HCT116 (cell line): Measurements from ENCODE around the gene NXPE4. TPM values are rescaled to one million over a fixed set of nuclear protein-coding genes. Genes with fewer than 3 reads are reported as not detected.

Source experiments
- ATAC-seq: fragments of 200-7000 bp; cut with Tn5 transposase; 2 replicates; pipeline ENCODE4 v1.9.1; 2020; ENCODE audit warnings: mild to moderate bottlenecking, moderate library complexity
- BruUV-seq: library from RNA; stranded (reverse); fragments of 400-500 nt; replicated peaks from 2 replicates; lab custom pipeline; 2021; lab: Mats Ljungman, UMichigan
- CTCF ChIA-PET: fragments of 300-600 bp; sonication (Branson Sonifier 250); formaldehyde crosslinking; loops from one replicate; lab custom pipeline; 2021; ENCODE audit warnings: antibody characterized with exemption; lab: Charles Lee
- POLR2A ChIA-PET: fragments of 300-600, 350-600 bp; sonication (Branson Sonifier 250); formaldehyde crosslinking; loops from one replicate; lab custom pipeline; 2021; ENCODE audit warnings: antibody characterized with exemption; lab: Charles Lee
- RAD21 ChIA-PET, 2 experiments: fragments of 300-600 bp; sonication (Branson Sonifier 250); formaldehyde crosslinking; loops; one replicate each; lab custom pipeline; 2023; ENCODE audit warnings: low total read pairs in 2 of 2; ENCODE audit not compliant: uncharacterized antibody in 2 of 2, unreplicated experiment in 2 of 2, low non-redundant PET in 1 of 2; lab: Charles Lee
- DNase-seq: peaks from one replicate; pipeline ENCODE4 v3.0.0-alpha.2; 2010; ENCODE audit warnings: low read depth, low spot score
- H2AFZ ChIP-seq: fragments of 200-600 bp; shearing (Covaris generic), sonication (generic); 2 replicates; pipeline ENCODE4 v1.6.1; 2017; ENCODE audit warnings: low read depth, mixed run types, mixed read lengths, antibody characterized with exemption, low read length; ENCODE audit not compliant: poor library complexity, severe bottlenecking
- H3K27ac ChIP-seq: 2 replicates; pipeline ENCODE4 v1.5.1; 2012; ENCODE audit warnings: low read depth, low read length
- H3K27me3 ChIP-seq: fragments of 200-600 bp; sonication (generic); 2 replicates; pipeline ENCODE4 v1.6.1; 2016; ENCODE audit warnings: mixed run types, low read length, mixed read lengths; ENCODE audit not compliant: insufficient read depth
- H3K36me3 ChIP-seq, 2 experiments: fragments of 200-500 bp in 1 of 2; fragments of 200-600 bp in 1 of 2; sonication (Bioruptor generic) in 1 of 2; sonication (generic) in 1 of 2; 2 replicates each; pipeline versions ENCODE4 v1.5.1 to v1.6.1; 2014 to 2016; ENCODE audit warnings: low read length in 2 of 2, inconsistent platforms in 1 of 2, mixed read lengths in 1 of 2, mixed run types in 1 of 2; ENCODE audit not compliant: insufficient read depth in 2 of 2, control insufficient read depth in 1 of 2
- H3K4me1 ChIP-seq, 2 experiments: fragments of 200-600 bp in 1 of 2; sonication (generic) in 1 of 2; 2 replicates each; pipeline versions ENCODE4 v1.5.1 to v1.6.1; 2012 to 2017; ENCODE audit warnings: low read length in 2 of 2, inconsistent platforms in 1 of 2, mild to moderate bottlenecking in 1 of 2, mixed read lengths in 1 of 2, mixed run types in 1 of 2, moderate library complexity in 1 of 2; ENCODE audit not compliant: insufficient read depth in 2 of 2, control insufficient read depth in 1 of 2
- H3K4me2 ChIP-seq: fragments of 200-600 bp; sonication (generic); 2 replicates; pipeline ENCODE4 v1.6.1; 2017; ENCODE audit warnings: mixed run types, low read length, mixed read lengths
- H3K4me3 ChIP-seq, 2 experiments: fragments of 200-600 bp in 1 of 2; sonication (generic) in 1 of 2; replicated peaks in 1 of 2; 2 replicates each; pipeline ENCODE4 v1.5.1; 2011 to 2016; ENCODE audit warnings: low read length in 2 of 2, control low read depth in 1 of 2, low read depth in 1 of 2, mild to moderate bottlenecking in 1 of 2, mixed read lengths in 1 of 2, mixed run types in 1 of 2
- H3K79me2 ChIP-seq: fragments of 200-600 bp; sonication (generic); 2 replicates; pipeline ENCODE4 v1.6.1; 2017; ENCODE audit warnings: mild to moderate bottlenecking, mixed run types, low read length, moderate library complexity, mixed read lengths; ENCODE audit not compliant: insufficient read depth
- H3K9ac ChIP-seq: fragments of 200-600 bp; sonication (generic); 2 replicates; pipeline ENCODE4 v1.6.1; 2016; ENCODE audit warnings: low read length, mixed read lengths
- H3K9me2 ChIP-seq: fragments of 200-600 bp; sonication (generic), shearing (Covaris generic); 2 replicates; pipeline ENCODE4 v1.6.1; 2017; ENCODE audit warnings: mixed run types, mild to moderate bottlenecking, moderate library complexity; ENCODE audit not compliant: insufficient read depth
- H3K9me3 ChIP-seq, 2 experiments: fragments of 200-500 bp in 1 of 2; fragments of 200-600 bp in 1 of 2; sonication (Bioruptor generic) in 1 of 2; sonication (generic) in 1 of 2; 2 replicates each; pipeline ENCODE4 v1.6.1; 2014 to 2017; ENCODE audit warnings: low read length in 2 of 2, mixed read lengths in 2 of 2, inconsistent platforms in 1 of 2, low read depth in 1 of 2, mild to moderate bottlenecking in 1 of 2, mixed run types in 1 of 2, moderate library complexity in 1 of 2; ENCODE audit not compliant: control insufficient read depth in 1 of 2, insufficient read depth in 1 of 2
- H4K20me1 ChIP-seq: fragments of 200-600 bp; sonication (generic), shearing (Covaris generic); 2 replicates; pipeline ENCODE4 v1.6.1; 2017; ENCODE audit warnings: mixed run types, mild to moderate bottlenecking, moderate library complexity; ENCODE audit not compliant: insufficient read depth
- CBX3 ChIP-seq: IDR thresholded peaks from 2 replicates; pipeline ENCODE4 v1.6.1; 2012; ENCODE audit warnings: low read depth
- CEBPB ChIP-seq: IDR thresholded peaks from 2 replicates; pipeline ENCODE4 v1.6.1; 2012; ENCODE audit warnings: low read depth
- EZH2phosphoT487 ChIP-seq: fragments of 200-600 bp; IDR thresholded peaks from 2 replicates; pipeline ENCODE4 v1.6.1; 2018; ENCODE audit warnings: antibody characterized with exemption, borderline replicate concordance
- FOSL1 ChIP-seq: IDR thresholded peaks from 2 replicates; pipeline ENCODE4 v1.6.1; 2012; ENCODE audit warnings: low read depth
- POLR2A ChIP-seq: IDR thresholded peaks from 2 replicates; pipeline ENCODE4 v1.7.0; 2011; ENCODE audit warnings: borderline replicate concordance; ENCODE audit not compliant: insufficient read depth, insufficient read length; ENCODE audit errors: extremely low read depth
- RAD21 ChIP-seq: IDR thresholded peaks from 2 replicates; pipeline ENCODE4 v1.6.1; 2012; ENCODE audit warnings: low read depth, mild to moderate bottlenecking
- SP1 ChIP-seq: IDR thresholded peaks from 2 replicates; pipeline ENCODE4 v1.6.1; 2012; ENCODE audit warnings: low read depth
- SRF ChIP-seq: IDR thresholded peaks from 2 replicates; pipeline ENCODE4 v1.6.1; 2012; ENCODE audit warnings: low read depth
- TCF7L2 ChIP-seq: IDR thresholded peaks from 2 replicates; pipeline ENCODE4 v1.7.0; 2011; ENCODE audit warnings: borderline replicate concordance, inconsistent platforms; ENCODE audit not compliant: insufficient read depth, insufficient read length; ENCODE audit errors: extremely low read depth
- YY1 ChIP-seq: IDR thresholded peaks from 2 replicates; pipeline ENCODE4 v1.6.1; 2011; ENCODE audit warnings: low read length, low read depth, moderate library complexity, mild to moderate bottlenecking; ENCODE audit not compliant: insufficient replicate concordance; ENCODE audit errors: extremely low read depth
- ZFX ChIP-seq: fragments of 450-650 bp; IDR thresholded peaks from 2 replicates; pipeline ENCODE4 v1.6.1; 2017
- ZNF274 ChIP-seq: fragments of 200-500 bp; sonication (Bioruptor generic); IDR thresholded peaks from 2 replicates; pipeline ENCODE4 v1.6.1; 2014; ENCODE audit warnings: mild to moderate bottlenecking, low read depth, low read length, inconsistent platforms
- intact Hi-C: fragments of 100-400 bp; cut with micrococcal nuclease; formaldehyde crosslinking; loops from 2 replicates; pipeline ENCODE4 v1.10.0; 2022
- total RNA-seq: library from RNA; stranded (reverse); gene quantifications from one replicate; pipeline ENCODE4 v1.2.1, GENCODE V29; 2021; ENCODE audit not compliant: unreplicated experiment
- TF ChIP-seq, protein P1 (sequence below): IDR thresholded peaks from 2 replicates; pipeline ENCODE4 v1.6.1; 2012
- TF ChIP-seq, protein P2 (sequence below): IDR thresholded peaks from 2 replicates; pipeline ENCODE4 v1.6.1; 2011; ENCODE audit warnings: mild to moderate bottlenecking, low read length, moderate library complexity; ENCODE audit not compliant: insufficient replicate concordance; ENCODE audit errors: extremely low read depth
- TF ChIP-seq, protein P3 (sequence below): IDR thresholded peaks from 2 replicates; pipeline ENCODE4 v1.6.1; 2012; ENCODE audit warnings: low read depth
- TF ChIP-seq, protein P4 (sequence below): IDR thresholded peaks from 2 replicates; pipeline ENCODE4 v1.6.1; 2012

The NXPE4 gene
- total RNA-seq, 1 experiment from 2014 or later = not detected

DNA sequence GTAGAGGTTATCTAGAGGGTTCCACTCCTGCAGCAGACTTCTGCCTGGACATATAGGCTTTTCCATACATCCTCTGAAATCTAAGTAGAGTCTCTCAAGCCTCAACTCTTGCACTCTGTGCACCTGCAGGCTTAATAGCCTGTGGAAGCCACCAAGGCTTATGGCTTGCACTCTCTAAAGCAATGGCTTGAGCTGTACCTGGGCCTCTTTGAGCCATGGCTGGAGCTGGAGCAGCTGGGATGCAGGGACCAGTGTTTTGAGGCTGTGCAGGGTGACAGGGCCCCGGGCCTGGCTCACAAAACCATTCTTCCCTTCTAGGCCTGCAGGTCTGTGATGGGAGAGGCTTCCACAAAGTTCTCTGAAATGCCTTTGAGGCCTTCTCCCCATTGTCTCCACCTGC is 2.9 kb upstream of the NXPE4 start:
- no peak for ATAC-seq
- POLR2A ChIA-PET = no interaction called here
- Histone ChIP-seq H3K36me3 (no peaks in the 10 kb centered on the region), H4K20me1 (no peaks in the 10 kb centered on the region), H3K79me2 (no peaks in the 10 kb centered on the region), H3K27ac (no peak overlapping the region), H2AFZ (no peak overlapping the region), H3K4me1 (no peaks in the 10 kb centered on the region), H3K27me3 (no peaks in the 10 kb centered on the region), H3K4me2 (no peak overlapping the region), H3K9me3 (no peaks in the 10 kb centered on the region; a peak in 2 of 4 replicates), H3K9ac (no peak overlapping the region), H3K9me2 (no peaks in the 10 kb centered on the region), H3K4me3 (no peak overlapping the region)
- CTCF ChIA-PET = no interaction called here
- no peak for DNase-seq
- TF ChIP-seq CBX3 (no peak), CEBPB (no peak), ZFX (no peak), SRF (no peak), YY1 (no peak), SP1 (no peak), ZNF274 (no peak), POLR2A (no peak), FOSL1 (no peak), TCF7L2 (no peak), EZH2phosphoT487 (no peak), RAD21 (no peak)
- TF ChIP-seq, protein P1, sequence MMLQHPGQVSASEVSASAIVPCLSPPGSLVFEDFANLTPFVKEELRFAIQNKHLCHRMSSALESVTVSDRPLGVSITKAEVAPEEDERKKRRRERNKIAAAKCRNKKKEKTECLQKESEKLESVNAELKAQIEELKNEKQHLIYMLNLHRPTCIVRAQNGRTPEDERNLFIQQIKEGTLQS = no peak
- TF ChIP-seq, protein P2, sequence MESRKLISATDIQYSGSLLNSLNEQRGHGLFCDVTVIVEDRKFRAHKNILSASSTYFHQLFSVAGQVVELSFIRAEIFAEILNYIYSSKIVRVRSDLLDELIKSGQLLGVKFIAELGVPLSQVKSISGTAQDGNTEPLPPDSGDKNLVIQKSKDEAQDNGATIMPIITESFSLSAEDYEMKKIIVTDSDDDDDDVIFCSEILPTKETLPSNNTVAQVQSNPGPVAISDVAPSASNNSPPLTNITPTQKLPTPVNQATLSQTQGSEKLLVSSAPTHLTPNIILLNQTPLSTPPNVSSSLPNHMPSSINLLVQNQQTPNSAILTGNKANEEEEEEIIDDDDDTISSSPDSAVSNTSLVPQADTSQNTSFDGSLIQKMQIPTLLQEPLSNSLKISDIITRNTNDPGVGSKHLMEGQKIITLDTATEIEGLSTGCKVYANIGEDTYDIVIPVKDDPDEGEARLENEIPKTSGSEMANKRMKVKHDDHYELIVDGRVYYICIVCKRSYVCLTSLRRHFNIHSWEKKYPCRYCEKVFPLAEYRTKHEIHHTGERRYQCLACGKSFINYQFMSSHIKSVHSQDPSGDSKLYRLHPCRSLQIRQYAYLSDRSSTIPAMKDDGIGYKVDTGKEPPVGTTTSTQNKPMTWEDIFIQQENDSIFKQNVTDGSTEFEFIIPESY = no peak
- TF ChIP-seq, protein P3, sequence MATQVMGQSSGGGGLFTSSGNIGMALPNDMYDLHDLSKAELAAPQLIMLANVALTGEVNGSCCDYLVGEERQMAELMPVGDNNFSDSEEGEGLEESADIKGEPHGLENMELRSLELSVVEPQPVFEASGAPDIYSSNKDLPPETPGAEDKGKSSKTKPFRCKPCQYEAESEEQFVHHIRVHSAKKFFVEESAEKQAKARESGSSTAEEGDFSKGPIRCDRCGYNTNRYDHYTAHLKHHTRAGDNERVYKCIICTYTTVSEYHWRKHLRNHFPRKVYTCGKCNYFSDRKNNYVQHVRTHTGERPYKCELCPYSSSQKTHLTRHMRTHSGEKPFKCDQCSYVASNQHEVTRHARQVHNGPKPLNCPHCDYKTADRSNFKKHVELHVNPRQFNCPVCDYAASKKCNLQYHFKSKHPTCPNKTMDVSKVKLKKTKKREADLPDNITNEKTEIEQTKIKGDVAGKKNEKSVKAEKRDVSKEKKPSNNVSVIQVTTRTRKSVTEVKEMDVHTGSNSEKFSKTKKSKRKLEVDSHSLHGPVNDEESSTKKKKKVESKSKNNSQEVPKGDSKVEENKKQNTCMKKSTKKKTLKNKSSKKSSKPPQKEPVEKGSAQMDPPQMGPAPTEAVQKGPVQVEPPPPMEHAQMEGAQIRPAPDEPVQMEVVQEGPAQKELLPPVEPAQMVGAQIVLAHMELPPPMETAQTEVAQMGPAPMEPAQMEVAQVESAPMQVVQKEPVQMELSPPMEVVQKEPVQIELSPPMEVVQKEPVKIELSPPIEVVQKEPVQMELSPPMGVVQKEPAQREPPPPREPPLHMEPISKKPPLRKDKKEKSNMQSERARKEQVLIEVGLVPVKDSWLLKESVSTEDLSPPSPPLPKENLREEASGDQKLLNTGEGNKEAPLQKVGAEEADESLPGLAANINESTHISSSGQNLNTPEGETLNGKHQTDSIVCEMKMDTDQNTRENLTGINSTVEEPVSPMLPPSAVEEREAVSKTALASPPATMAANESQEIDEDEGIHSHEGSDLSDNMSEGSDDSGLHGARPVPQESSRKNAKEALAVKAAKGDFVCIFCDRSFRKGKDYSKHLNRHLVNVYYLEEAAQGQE = no peak
- TF ChIP-seq, protein P4, sequence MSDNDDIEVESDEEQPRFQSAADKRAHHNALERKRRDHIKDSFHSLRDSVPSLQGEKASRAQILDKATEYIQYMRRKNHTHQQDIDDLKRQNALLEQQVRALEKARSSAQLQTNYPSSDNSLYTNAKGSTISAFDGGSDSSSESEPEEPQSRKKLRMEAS = no peak
- intact Hi-C loops = no loop called here
- BruUV-seq = no TSS peak
- RAD21 ChIA-PET = no interaction called here
